ENCODE data around the gene TRAF4. TPM values are rescaled to one million over a fixed set of nuclear protein-coding genes. Genes with fewer than 3 reads are reported as not detected.
A peak's percentile ranks its signal among the peaks of the same experiment; 100 is the strongest.
"Not testable (repeated sequence)": the region's sequence is repeated elsewhere in the genome, so short reads cannot be mapped to it uniquely, and the experiment has no call there.

The TRAF4 gene
- total RNA-seq, 6 donors from 2014 or later, result 34.8 to 84.9 (median 64.1) TPM

- no peaks in the 10 kb centered on the region for H3K9me3 ChIP-seq
- peaks cover 45 to 69% (median 60%) of the 10 kb centered on the region in 4 donors for H3K4me1 ChIP-seq
- peak overlapping the region in 3 of 4 donors; percentile 43 to 71 (median 60) for H3K4me3 ChIP-seq
- no peak for TF ChIP-seq EP300 (IDR thresholded peaks at IDR 0.05)
- no peak for TF ChIP-seq POLR2A (IDR thresholded peaks at IDR 0.05)
- TF ChIP-seq CTCF (IDR thresholded peaks at IDR 0.05), result no peak
- no peak for TF ChIP-seq POLR2AphosphoS5 (IDR thresholded peaks at IDR 0.05)
- DNase-seq (no peak), ATAC-seq (ENCODE audit: low FRiP score in 2 of 2) (no peak)
- WGBS, 2 donors, result 51% methylated on average over 18 of the region's 18 CpGs
- H3K36me3 ChIP-seq, result peaks cover 8 to 45% (median 29%) of the 10 kb centered on the region in 4 donors
- H3K27ac ChIP-seq, result peak overlapping the region; percentile 81 to 92 (median 88)
- H3K27me3 ChIP-seq, result no peaks in the 10 kb centered on the region
Observed at GRCh38 chr17:28718333-28719020, 25.3 kb upstream of the TRAF4 start.

- DNase-seq (no peak), ATAC-seq (ENCODE audit: low FRiP score in 2 of 2) (peak in 1 of 2 donors; percentile 21)
- Histone ChIP-seq H3K27ac (peak overlapping the region; percentile 81 to 92 (median 88)), H3K9me3 (no peaks in the 10 kb centered on the region), H3K36me3 (peaks cover 10 to 47% (median 32%) of the 10 kb centered on the region in 4 donors), H3K4me3 (peak overlapping the region in 3 of 4 donors; percentile 70 to 96 (median 94)), H3K27me3 (no peaks in the 10 kb centered on the region), H3K4me1 (peaks cover 45 to 75% (median 65%) of the 10 kb centered on the region in 4 donors)
- 34 to 46% methylated on average over 18 of the region's 18 CpGs for WGBS, 2 donors
- TF ChIP-seq EP300 (IDR thresholded peaks at IDR 0.05), result no peak
- TF ChIP-seq CTCF (IDR thresholded peaks at IDR 0.05), result no peak
- no peak for TF ChIP-seq POLR2AphosphoS5 (IDR thresholded peaks at IDR 0.05)
- TF ChIP-seq POLR2A (IDR thresholded peaks at IDR 0.05), result no peak
Observed at GRCh38 chr17:28719021-28719433, 24.8 kb upstream of the TRAF4 start.

DNA sequence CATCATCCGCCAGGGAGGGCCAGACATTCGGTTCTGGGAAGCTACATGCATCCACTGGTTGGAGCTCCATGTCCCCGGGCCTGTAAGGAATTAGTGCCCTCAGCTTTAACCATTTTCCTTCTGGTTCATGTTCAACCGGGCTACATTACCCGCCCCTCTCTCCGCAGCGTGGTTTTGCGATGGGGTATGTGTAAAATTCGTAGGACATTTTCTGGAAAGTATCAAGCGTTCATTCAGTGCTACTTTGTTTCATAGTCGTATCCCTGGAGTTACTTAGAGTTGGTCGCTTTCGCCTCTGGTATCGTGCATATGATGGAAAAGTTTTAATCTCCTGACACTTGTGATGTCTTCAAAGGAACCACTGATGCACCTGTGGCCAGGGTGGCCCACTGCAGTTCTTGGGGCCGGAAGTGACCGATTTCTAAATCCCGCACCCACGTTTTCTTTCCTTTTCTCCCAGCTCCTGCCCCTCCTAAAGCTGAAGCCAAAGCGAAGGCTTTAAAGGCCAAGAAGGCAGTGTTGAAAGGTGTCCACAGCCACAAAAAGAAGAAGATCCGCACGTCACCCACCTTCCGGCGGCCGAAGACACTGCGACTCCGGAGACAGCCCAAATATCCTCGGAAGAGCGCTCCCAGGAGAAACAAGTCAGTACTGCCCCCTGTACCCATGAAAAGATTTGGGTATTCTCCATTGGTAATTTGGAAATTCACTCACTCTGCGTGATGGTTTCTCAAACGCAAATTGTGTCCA lies 23.4 kb upstream of the TRAF4 start:
- Histone ChIP-seq H3K4me1 (peaks cover 55 to 87% (median 78%) of the 10 kb centered on the region in 4 donors), H3K9me3 (no peaks in the 10 kb centered on the region), H3K27ac (peak overlapping the region; percentile 81 to 92 (median 88)), H3K27me3 (no peaks in the 10 kb centered on the region), H3K36me3 (peaks cover 10 to 45% (median 33%) of the 10 kb centered on the region in 4 donors), H3K4me3 (peak overlapping the region; percentile 70 to 99 (median 95))
- 3 to 7% methylated on average over 29 to 30 of the region's 30 CpGs for WGBS, 2 donors
- DNase-seq (no peak), ATAC-seq (ENCODE audit: low FRiP score in 2 of 2) (no peak)
- TF ChIP-seq EP300 (IDR thresholded peaks at IDR 0.05), result no peak
- TF ChIP-seq POLR2A (IDR thresholded peaks at IDR 0.05), result no peak
- TF ChIP-seq CTCF (IDR thresholded peaks at IDR 0.05), result no peak
- TF ChIP-seq POLR2AphosphoS5 (IDR thresholded peaks at IDR 0.05), result no peak

DNA sequence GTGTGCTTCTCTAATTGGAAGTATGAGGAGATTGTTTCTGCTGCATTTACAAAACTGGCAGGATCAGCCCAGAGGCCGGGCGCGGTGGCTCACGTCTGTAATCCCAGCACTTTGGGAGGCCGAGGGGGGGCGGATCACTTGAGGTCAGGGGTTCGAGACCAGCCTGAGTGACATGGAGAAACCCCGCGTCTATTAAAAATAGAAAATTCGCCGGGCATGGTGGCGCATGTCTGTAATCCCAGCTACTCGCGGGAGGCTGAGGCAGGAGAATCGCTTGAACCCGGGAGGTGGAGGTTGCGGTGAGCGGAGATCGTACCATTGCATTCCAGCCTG lies 22.8 kb upstream of the TRAF4 start:
- not testable (repeated sequence) for H3K9me3 ChIP-seq
- H3K4me1 ChIP-seq, result peaks cover 61 to 89% (median 81%) of the 10 kb centered on the region in 4 donors
- peak overlapping the region in 3 of 4 donors; percentile 70 to 96 (median 94) for H3K4me3 ChIP-seq

DNA sequence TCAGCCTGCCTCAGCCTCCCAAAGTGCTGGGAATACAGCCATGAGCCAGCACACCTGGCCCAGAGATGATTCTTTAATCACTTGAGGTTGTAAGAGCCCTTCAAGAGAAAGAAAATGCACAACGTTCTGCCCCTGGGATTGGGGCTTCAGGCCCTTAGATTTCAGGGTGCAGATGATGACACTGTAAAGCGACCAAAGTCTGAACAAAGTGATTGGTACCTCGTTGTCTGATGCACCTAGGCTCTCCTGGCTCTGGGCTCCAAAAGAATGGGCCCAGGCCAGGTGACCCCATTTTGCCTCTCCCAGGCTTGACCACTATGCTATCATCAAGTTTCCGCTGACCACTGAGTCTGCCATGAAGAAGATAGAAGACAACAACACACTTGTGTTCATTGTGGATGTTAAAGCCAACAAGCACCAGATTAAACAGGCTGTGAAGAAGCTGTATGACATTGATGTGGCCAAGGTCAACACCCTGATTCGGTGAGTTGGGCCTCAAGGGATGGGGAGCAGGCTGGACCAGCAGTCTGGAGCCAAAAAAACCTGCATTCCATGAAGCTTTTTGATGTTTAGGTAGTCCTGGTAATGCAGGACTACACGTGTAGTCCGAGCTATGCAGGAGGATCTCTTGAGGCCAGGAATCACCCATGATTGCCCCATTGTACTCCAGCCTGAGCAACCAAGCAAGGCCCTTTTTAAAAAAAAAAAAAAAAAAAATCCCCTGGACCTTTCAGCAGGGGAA lies 21.2 kb upstream of the TRAF4 start:
- Histone ChIP-seq H3K27ac (peak overlapping the region in 1 of 4 donors; percentile 81), H3K27me3 (no peaks in the 10 kb centered on the region), H3K36me3 (peaks cover 10 to 44% (median 33%) of the 10 kb centered on the region in 4 donors), H3K4me1 (peaks cover 60 to 89% (median 77%) of the 10 kb centered on the region in 4 donors), H3K4me3 (peak overlapping the region in 1 of 4 donors; percentile 94), H3K9me3 (no peaks in the 10 kb centered on the region)
- 66 to 71% methylated on average over 6 to 7 of the region's 7 CpGs for WGBS, 2 donors
- DNase-seq (no peak), ATAC-seq (ENCODE audit: low FRiP score in 2 of 2) (no peak)
- no peak for TF ChIP-seq POLR2A (IDR thresholded peaks at IDR 0.05)
- TF ChIP-seq CTCF (IDR thresholded peaks at IDR 0.05), result no peak
- TF ChIP-seq POLR2AphosphoS5 (IDR thresholded peaks at IDR 0.05), result no peak
- no peak for TF ChIP-seq EP300 (IDR thresholded peaks at IDR 0.05)

More for the DNA sequence above, 22.8 kb upstream of the TRAF4 start:
- ATAC-seq (ENCODE audit: low FRiP score in 2 of 2); H3K27me3 ChIP-seq: not testable (repeated sequence)
- peak in 1 of 2 donors; percentile 58 for DNase-seq
- peak overlapping the region in 2 of 4 donors; percentile 39 to 81 for H3K27ac ChIP-seq
- H3K36me3 ChIP-seq, result peaks cover 10 to 44% (median 33%) of the 10 kb centered on the region in 4 donors
- WGBS, 2 donors, result 35 to 41% methylated on average over 19 of the region's 19 CpGs
